GM08714 (cell line): ENCODE measurements around the gene KRTAP1-5.
"Not testable (repeated sequence)": the region's sequence is repeated elsewhere in the genome, so short reads cannot be mapped to it uniquely, and the experiment has no call there.

Experiments
- H3K4me3 ChIP-seq: fragments of 200-500 bp; sonication (Bioruptor generic); 2 replicates; pipeline ENCODE4 v1.5.1; 2014; ENCODE audit warnings: mild to moderate bottlenecking, low read length, inconsistent platforms
- ZNF274 ChIP-seq: IDR thresholded peaks from 2 replicates; pipeline ENCODE4 v1.6.1; 2012; ENCODE audit warnings: mild to moderate bottlenecking, low read depth, low read length

Gene KRTAP1-5

DNA sequence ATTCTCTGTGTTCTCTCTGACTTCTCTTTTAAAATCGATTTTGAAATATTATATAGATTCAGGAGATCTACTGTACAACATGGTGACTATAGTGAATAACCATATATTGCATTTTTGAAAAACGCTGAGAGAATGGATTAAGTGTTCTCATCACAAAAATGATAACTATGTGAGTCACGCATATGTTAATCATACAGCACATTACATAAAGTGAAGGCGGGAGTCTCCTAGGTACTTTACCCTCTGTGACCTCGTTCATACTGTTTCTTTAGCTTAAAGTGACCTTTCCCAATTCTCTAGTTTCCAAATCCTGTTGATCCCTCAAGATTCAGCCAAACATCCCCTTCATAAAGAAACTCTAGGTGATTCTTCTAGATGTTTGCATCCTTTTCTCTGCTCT lies 24.2 kb downstream of the KRTAP1-5 start:
- no peak for TF ChIP-seq ZNF274
- H3K4me3 ChIP-seq, result no peak overlapping the region

DNA sequence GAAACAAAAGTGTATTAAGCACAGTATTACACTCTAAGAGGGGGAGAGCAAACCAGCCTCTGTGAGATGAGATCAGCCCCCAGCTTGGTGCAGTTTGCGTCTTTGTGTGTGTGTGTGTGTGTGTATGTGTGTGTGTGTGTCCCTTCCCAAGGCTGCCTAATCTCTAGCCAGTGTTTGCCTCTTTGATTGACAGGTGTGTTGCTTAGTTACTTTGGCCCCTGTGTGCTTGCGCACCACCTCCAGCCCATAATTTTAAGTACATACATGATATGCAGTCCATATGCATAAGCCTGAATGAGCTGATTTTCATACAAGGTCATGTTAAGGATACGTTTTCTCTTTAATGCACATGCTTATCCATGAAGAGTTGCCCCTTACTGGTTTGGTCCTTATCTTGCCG lies 25.2 kb downstream of the KRTAP1-5 start:
- no peak for TF ChIP-seq ZNF274
- H3K4me3 ChIP-seq, result no peak overlapping the region

DNA sequence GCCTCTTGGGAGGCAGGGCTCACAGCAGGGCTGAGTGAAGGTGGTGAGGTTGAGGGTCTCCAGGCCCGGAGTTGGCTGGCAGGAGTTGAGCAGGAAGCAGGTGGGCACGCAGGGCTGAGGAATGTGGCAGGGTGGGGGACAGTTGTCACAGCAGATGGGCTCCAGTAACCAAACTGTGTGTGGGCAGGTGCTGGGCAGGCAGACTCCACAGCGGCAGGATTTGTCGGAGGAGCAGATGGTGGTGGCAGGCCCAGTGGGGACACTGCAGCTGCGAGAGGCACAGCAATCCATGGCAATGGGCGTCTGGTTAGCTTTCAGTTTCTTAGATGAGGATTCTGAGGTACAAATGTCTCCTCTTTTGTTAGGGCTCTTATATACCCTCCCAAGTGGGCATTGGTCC lies 27.4 kb downstream of the KRTAP1-5 start, which contains the start of gene KRTAP3-2:
Gene KRTAP3-2, minus strand, starts transcription at position 344 of the 400 bp plus-strand sequence. Its CDS starts 53 bp downstream, at position 291.
- H3K4me3 ChIP-seq, result not testable (repeated sequence)

DNA sequence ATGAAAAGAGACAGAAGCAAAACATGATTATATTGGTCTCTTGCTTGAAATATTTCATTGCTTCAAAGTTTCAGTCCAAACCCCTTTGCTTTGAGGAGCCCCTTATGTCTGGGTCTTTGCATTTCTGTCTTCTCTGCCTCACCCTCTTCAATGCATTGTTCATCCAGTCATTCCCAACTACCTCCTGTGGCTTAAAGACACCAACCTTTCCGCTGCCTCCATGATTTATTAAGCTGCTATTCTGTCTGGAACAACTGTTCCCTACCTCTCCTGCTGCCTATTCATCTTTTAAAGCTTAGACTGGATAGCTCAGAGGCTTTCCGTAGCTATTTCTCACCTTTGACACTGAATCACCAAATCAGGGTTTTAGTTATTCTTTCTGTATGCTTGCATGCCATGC lies 29.6 kb downstream of the KRTAP1-5 start:
- H3K4me3 ChIP-seq, result no peak overlapping the region
- TF ChIP-seq ZNF274, result no peak

GRCh38 chr17:40996829-40997228 lies 30.2 kb downstream of the KRTAP1-5 start:
- no peak overlapping the region for H3K4me3 ChIP-seq
- no peak for TF ChIP-seq ZNF274

GRCh38 chr17:40995116-40995515 lies 31.9 kb downstream of the KRTAP1-5 start:
- TF ChIP-seq ZNF274, result no peak
- no peak overlapping the region for H3K4me3 ChIP-seq

- no peak for TF ChIP-seq ZNF274
- no peak within 1 kb of the TSS for H3K4me3 ChIP-seq
Measured at GRCh38 chr17:40993839-40994238, 33.2 kb downstream of the KRTAP1-5 start, which contains the start of gene KRTAP3-3. Gene KRTAP3-3 (minus strand): TSS chr17:40994164. CDS start chr17:40994097, 67 bp downstream.

- no peak for TF ChIP-seq ZNF274
- no peak overlapping the region for H3K4me3 ChIP-seq
Measured at GRCh38 chr17:40993084-40993483, 33.9 kb downstream of the KRTAP1-5 start.

DNA sequence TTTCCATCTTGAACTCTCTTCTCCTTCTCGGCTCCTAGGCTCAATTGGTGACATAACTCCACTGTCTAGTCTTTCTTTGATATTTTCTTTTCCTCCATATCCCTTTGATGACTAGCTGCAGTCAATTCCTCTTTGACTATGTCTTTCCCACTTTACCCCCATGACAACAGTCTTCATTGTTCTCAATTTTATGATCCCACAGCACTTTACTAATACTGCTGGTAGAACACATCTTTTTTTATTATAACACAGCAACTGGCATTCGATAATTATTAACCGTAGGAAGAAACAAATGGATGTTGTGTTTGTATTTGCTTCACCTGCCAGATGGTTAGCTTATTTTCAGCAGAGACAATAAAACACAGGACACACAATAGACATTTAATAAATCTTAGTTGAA lies 34.3 kb downstream of the KRTAP1-5 start:
- no peak overlapping the region for H3K4me3 ChIP-seq
- TF ChIP-seq ZNF274, result no peak

DNA sequence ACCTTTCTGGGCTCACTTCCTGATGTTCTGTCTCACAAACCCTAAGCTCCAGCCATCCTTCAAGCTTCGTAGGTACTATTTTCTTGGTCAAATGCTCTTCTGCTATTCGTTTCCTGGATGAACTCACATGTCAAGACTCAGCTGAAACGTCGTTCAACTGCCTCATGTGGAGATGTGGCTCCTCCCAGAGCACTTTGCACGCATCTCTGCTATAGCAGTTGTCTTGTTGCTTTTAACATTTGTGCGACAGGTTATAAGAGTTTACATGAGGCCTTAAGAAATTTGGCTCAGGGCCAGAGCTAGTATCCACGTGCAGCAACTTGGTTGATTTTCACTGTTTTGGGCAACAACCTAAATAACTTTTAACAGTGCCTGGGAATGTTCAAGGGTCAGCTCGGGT lies 40.1 kb downstream of the KRTAP1-5 start:
- TF ChIP-seq ZNF274, result no peak
- no peak overlapping the region for H3K4me3 ChIP-seq

- H3K4me3 ChIP-seq, result no peak within 1 kb of the TSS
- TF ChIP-seq ZNF274, result no peak
Measured at GRCh38 chr17:40984226-40984625, 42.8 kb downstream of the KRTAP1-5 start, which contains the start of gene KRT40. Gene KRT40 (minus strand): TSS chr17:40984326. CDS start chr17:40984273, 53 bp downstream.

GRCh38 chr17:40981115-40981514 lies 45.9 kb downstream of the KRTAP1-5 start:
- TF ChIP-seq ZNF274, result no peak
- H3K4me3 ChIP-seq, result no peak overlapping the region

DNA sequence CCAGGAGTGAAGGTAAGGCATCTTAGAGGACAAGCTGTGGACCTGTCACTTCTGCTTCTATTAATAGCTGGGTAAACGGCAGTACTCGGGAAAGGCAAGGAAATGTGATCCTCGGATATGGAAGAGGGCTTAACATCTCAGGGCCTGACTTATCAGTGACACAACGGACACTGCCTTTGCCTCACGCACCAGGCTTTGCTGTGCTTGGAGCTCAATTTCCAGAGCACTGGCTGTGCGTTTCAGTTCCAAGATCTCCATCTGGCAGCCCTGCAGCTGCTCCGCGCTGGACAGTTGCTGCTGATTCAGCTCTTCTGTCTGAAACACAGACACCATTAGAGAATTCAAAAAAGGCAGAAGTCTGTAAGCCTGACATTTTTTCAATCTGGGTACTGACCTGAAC lies 46.4 kb downstream of the KRTAP1-5 start:
- no peak overlapping the region for H3K4me3 ChIP-seq
- TF ChIP-seq ZNF274, result no peak

- no peak overlapping the region for H3K4me3 ChIP-seq
- no peak for TF ChIP-seq ZNF274
Measured at GRCh38 chr17:40980117-40980516, 46.9 kb downstream of the KRTAP1-5 start.

DNA sequence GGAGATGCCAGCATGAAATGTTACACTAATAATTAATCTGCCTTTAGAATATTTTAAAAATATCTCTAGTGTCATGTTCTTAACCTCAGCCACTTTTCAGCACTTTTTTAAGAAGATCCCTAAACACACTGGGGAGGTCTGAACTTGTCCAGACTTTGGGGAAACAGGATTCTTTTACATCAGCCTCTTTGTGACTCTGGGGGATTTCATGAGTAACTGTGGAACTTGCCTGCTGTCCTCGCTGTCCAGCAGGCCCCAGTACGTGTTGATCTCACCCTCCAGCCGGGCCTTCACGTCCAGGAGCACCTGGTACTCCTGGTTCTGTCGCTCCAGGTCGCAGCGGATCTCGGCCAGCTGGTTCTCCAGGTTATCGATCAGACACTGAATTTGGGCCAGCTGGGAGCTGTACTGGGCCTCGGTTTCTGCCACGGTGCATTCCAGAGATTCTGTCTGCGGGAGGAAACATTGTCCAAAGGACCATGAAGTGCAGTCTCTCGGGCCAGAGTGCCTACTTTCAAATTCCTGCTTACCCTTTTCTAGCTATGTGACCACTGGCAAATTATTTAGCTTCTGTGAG lies 48.3 kb downstream of the KRTAP1-5 start:
- H3K4me3 ChIP-seq, result no peak overlapping the region
- no peak for TF ChIP-seq ZNF274
